MM.1S (cell line): ENCODE measurements around the gene CCDC85B.

Source experiments
- DNase-seq: peaks from one replicate; pipeline ENCODE4 v3.0.0-alpha.2; 2015
- H2AFZ ChIP-seq: fragments of 300-600 bp; sonication (generic); 2 replicates; pipeline ENCODE4 v1.6.0; 2016; ENCODE audit warnings: antibody characterized with exemption, low read length
- H3F3A ChIP-seq: fragments of 300-600 bp; sonication (generic); 2 replicates; pipeline ENCODE4 v1.6.1; 2016; ENCODE audit warnings: mild to moderate bottlenecking, antibody characterized with exemption, low read length, moderate library complexity, mixed read lengths; ENCODE audit not compliant: insufficient read depth
- H3K27ac ChIP-seq: fragments of 300-600 bp; sonication (generic); 2 replicates; pipeline ENCODE4 v1.5.1; 2016; ENCODE audit warnings: mild to moderate bottlenecking, low read length
- H3K27me3 ChIP-seq: fragments of 300-600 bp; sonication (generic); replicated peaks from 2 replicates; pipeline ENCODE4 v1.6.0; 2016; ENCODE audit warnings: low read length; ENCODE audit not compliant: insufficient read depth
- H3K36me3 ChIP-seq: fragments of 300-600 bp; sonication (generic); replicated peaks from 2 replicates; pipeline ENCODE4 v1.6.1; 2016; ENCODE audit warnings: mild to moderate bottlenecking, low read length, mixed read lengths; ENCODE audit not compliant: insufficient read depth
- H3K4me1 ChIP-seq: fragments of 300-600 bp; sonication (generic); 2 replicates; pipeline ENCODE4 v1.6.1; 2016; ENCODE audit warnings: low read length, mixed read lengths
- H3K4me2 ChIP-seq: fragments of 300-600 bp; sonication (generic); 2 replicates; pipeline ENCODE4 v1.6.0; 2016; ENCODE audit warnings: low read depth, low read length
- H3K4me3 ChIP-seq: fragments of 300-600 bp; sonication (generic); 2 replicates; pipeline ENCODE4 v1.5.1; 2016; ENCODE audit warnings: low read length, mixed read lengths
- H3K79me2 ChIP-seq: fragments of 300-600 bp; sonication (generic); 2 replicates; pipeline ENCODE4 v1.6.1; 2016; ENCODE audit warnings: mixed run types, low read length, mixed read lengths
- H3K9ac ChIP-seq: fragments of 300-600 bp; sonication (generic); 2 replicates; pipeline ENCODE4 v1.6.1; 2016; ENCODE audit warnings: low read length, mixed read lengths
- H3K9me2 ChIP-seq: fragments of 300-600 bp; sonication (generic); replicated peaks from 2 replicates; pipeline ENCODE4 v1.6.1; 2016; ENCODE audit warnings: mild to moderate bottlenecking, low read length, mixed read lengths; ENCODE audit not compliant: insufficient read depth
- H3K9me3 ChIP-seq: fragments of 300-600 bp; sonication (generic); replicated peaks from 2 replicates; pipeline ENCODE4 v1.6.1; 2016; ENCODE audit warnings: mild to moderate bottlenecking, low read length, mixed read lengths; ENCODE audit not compliant: insufficient read depth
- H4K20me1 ChIP-seq: fragments of 300-600 bp; sonication (generic); 2 replicates; pipeline ENCODE4 v1.6.1; 2016; ENCODE audit warnings: mild to moderate bottlenecking, low read length, moderate library complexity, mixed read lengths; ENCODE audit not compliant: insufficient read depth
- CTCF ChIP-seq: fragments of 300-600 bp; sonication (generic); IDR thresholded peaks from 2 replicates; pipeline ENCODE4 v1.5.1; 2016; ENCODE audit warnings: antibody characterized with exemption, low read length, mixed read lengths
- EZH2 ChIP-seq: fragments of 300-600 bp; sonication (generic); optimal IDR thresholded peaks from 2 replicates; pipeline ENCODE3; 2017; ENCODE audit warnings: low read depth, mild to moderate bottlenecking, antibody characterized with exemption, low read length, mixed read lengths
- EZH2phosphoT487 ChIP-seq: fragments of 300-600 bp; sonication (generic); IDR thresholded peaks from 2 replicates; pipeline ENCODE4 v1.6.1; 2018; ENCODE audit warnings: antibody characterized with exemption, low read length

Gene CCDC85B

GRCh38 chr11:65917434-65918210 is 27.1 kb downstream of the CCDC85B start:
- Histone ChIP-seq H2AFZ (no peak overlapping the region), H3F3A (peaks cover 4% of the 10 kb centered on the region; the same call in 1 of the 2 replicates), H3K9me3 (no peaks in the 10 kb centered on the region), H3K27ac (no peak overlapping the region), H3K79me2 (peaks cover 36% of the 10 kb centered on the region), H3K36me3 (no peaks in the 10 kb centered on the region), H3K9ac (peak overlapping the region; percentile 90), H3K4me1 (peaks cover 8% of the 10 kb centered on the region; the same call in 1 of the 2 replicates), H3K4me3 (peak overlapping the region; percentile 85), H3K27me3 (no peaks in the 10 kb centered on the region), H3K9me2 (no peaks in the 10 kb centered on the region), H3K4me2 (peak overlapping the region; percentile 91), H4K20me1 (no peaks in the 10 kb centered on the region)
- DNase-seq = no peak
- no peak for TF ChIP-seq EZH2phosphoT487
- no peak for TF ChIP-seq CTCF
- no peak for TF ChIP-seq EZH2

- peak; percentile 45 for DNase-seq
- no peak for TF ChIP-seq EZH2phosphoT487
- TF ChIP-seq EZH2 = no peak
- TF ChIP-seq CTCF = no peak
- Histone ChIP-seq H3K9me2 (no peaks in the 10 kb centered on the region), H3K4me3 (peak within 1 kb of the TSS; percentile 85), H3K4me2 (peak within 1 kb of the TSS; percentile 99), H3K27me3 (no peaks in the 10 kb centered on the region), H2AFZ (peak within 1 kb of the TSS; percentile 77), H3K79me2 (peaks cover 36% of the 10 kb centered on the region), H4K20me1 (no peaks in the 10 kb centered on the region), H3F3A (peaks cover 4% of the 10 kb centered on the region; the same call in 1 of the 2 replicates), H3K27ac (peak within 1 kb of the TSS; percentile 31; the same call in 1 of the 2 replicates), H3K36me3 (no peaks in the 10 kb centered on the region), H3K4me1 (peaks cover 8% of the 10 kb centered on the region; the same call in 1 of the 2 replicates), H3K9ac (peak within 1 kb of the TSS; percentile 90), H3K9me3 (no peaks in the 10 kb centered on the region)
Measured at GRCh38 chr11:65918211-65919140, 28.0 kb downstream of the CCDC85B start, which contains the start of gene C11orf68. C11orf68 (minus strand) TSS chr11:65919062; CDS start chr11:65919031, 31 bp downstream.

DNA sequence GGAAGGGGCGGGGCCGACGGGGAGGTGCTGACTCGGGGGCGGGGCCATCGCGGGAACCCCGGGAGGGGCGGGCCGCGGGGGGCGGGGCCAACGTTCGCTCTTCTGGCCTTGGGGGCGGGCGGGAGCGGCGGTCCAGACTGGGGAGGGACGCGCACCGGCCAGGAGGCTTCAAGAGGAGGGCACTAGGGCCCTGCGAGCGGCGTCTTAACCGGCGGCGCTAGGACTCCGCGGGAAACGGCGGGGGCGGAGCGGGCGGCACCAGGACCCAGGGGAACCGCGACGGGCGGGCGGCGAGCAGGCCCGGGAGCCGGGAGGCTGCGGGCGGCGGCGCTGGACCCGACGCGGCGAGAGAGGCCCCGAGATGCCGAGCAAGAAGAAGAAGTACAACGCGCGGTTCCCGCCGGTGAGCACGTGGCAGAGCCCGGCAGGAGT is 28.7 kb downstream of the CCDC85B start, which contains the start of gene DRAP1:
Gene DRAP1, plus strand, starts transcription at position 286 of the 432 bp plus-strand sequence. Its CDS starts 76 bp downstream, at position 362.
- Histone ChIP-seq H2AFZ (peak within 1 kb of the TSS; percentile 77), H3K36me3 (no peaks in the 10 kb centered on the region), H3K4me1 (peaks cover 8% of the 10 kb centered on the region; the same call in 1 of the 2 replicates)

More for the DNA sequence above, 28.7 kb downstream of the CCDC85B start, which contains the start of gene DRAP1:
- H3K27ac ChIP-seq = peak within 1 kb of the TSS; percentile 31; the same call in 1 of the 2 replicates
- peak within 1 kb of the TSS; percentile 85 for H3K4me3 ChIP-seq
- peak within 1 kb of the TSS; percentile 99 for H3K4me2 ChIP-seq
- TF ChIP-seq CTCF (no peak), EZH2 (no peak), EZH2phosphoT487 (no peak)
- no peaks in the 10 kb centered on the region for H3F3A ChIP-seq
- H3K79me2 ChIP-seq = peaks cover 36% of the 10 kb centered on the region
- H3K9me2 ChIP-seq = no peaks in the 10 kb centered on the region
- peak; percentile 99 for DNase-seq
- H3K27me3 ChIP-seq = no peaks in the 10 kb centered on the region
- peak within 1 kb of the TSS; percentile 90 for H3K9ac ChIP-seq
- no peaks in the 10 kb centered on the region for H3K9me3 ChIP-seq
- no peaks in the 10 kb centered on the region for H4K20me1 ChIP-seq
